ENCODE data around the gene SPATA31C1.
"Not testable (repeated sequence)": the region's sequence is repeated elsewhere in the genome, so short reads cannot be mapped to it uniquely, and the experiment has no call there.

SPATA31C1 gene

DNA sequence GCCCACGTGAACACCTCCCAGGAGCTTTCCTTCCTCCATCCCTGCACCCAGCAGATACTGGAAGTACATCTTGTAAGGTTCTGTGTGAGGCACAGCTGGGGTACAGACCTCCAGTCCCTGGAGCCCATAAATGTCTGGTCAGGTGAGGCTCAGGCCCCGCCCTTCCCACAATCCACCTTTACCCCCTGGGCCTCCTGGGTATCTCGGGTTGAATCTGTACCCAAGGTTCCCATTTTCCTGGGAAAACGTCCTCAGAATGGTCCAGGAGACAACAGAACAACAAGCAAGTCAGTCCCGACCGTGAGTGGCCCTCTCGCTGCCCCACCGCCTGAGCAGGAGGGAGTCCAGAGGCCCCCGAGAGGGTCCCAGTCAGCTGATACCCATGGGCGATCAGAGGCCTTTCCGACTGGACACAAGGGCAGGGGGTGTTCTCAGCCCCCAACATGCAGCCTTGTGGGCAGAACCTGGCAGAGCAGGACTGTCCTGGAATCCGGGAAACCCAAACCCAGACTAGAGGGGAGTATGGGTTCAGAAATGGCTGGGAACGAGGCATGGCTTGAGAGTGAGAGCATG is 30.7 kb upstream of the SPATA31C1 start:
- DNase-seq (ENCODE audit: low read depth in 2 of 2) = no peak

DNA sequence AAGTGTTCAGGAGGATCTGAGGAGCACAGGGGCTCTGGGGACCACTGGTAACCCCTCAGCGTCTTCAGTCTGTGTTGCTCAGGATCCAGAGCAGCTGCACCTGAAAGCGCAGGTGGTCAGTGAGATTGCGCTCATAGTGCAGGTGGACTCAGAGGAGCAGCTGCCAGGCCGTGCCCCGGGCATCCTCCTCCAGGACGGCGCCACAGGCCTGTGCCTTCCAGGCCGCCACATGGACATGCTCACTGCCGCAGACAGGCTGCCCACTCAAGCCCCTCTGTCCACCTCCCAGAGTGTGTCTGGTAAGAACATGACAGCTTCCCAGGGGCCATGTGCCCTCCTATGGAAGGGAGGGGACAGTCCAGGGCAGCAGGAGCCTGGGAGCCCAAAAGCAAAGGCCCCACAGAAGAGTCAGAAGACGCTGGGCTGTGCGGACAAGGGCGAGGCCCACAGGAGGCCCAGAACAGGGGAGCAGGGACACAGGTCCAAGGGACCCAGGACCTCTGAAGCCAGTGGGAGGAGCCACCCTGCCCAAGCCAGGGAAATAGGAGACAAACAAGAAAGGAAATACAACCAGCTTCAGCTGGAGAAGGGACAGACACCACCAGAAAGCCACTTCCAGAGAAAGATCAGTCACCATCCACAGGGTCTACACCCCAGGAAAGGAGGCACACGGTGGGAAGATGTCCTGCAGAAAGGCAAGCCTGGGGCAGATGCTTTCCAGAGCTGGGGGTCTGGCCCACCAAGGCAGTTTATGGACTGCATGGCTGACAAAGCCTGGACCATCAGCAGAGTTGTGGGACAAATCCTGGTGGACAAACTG is 29.9 kb upstream of the SPATA31C1 start:
- no peak for DNase-seq (ENCODE audit: low read depth in 2 of 2)

DNA sequence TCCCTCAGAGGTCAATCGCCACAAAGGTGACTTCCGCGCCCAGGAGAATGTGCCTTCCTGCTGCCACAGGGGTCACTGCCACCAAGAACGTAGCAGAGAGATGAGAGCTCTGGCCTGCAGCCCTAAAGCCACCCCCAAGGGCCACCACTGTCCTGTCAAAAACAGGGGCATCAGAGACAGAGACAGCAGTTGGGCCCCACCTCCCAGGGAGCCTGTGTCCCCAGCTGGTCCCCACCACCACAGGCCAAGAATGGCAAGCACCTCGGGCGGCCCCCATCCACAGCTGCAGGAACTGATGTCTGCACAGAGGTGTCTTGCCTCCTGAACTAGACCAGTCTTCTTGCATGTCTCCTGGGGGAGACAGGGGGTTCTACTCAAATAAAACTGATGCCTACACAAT is 29.3 kb upstream of the SPATA31C1 start:
- no peak for DNase-seq (ENCODE audit: low read depth in 2 of 2)

DNA sequence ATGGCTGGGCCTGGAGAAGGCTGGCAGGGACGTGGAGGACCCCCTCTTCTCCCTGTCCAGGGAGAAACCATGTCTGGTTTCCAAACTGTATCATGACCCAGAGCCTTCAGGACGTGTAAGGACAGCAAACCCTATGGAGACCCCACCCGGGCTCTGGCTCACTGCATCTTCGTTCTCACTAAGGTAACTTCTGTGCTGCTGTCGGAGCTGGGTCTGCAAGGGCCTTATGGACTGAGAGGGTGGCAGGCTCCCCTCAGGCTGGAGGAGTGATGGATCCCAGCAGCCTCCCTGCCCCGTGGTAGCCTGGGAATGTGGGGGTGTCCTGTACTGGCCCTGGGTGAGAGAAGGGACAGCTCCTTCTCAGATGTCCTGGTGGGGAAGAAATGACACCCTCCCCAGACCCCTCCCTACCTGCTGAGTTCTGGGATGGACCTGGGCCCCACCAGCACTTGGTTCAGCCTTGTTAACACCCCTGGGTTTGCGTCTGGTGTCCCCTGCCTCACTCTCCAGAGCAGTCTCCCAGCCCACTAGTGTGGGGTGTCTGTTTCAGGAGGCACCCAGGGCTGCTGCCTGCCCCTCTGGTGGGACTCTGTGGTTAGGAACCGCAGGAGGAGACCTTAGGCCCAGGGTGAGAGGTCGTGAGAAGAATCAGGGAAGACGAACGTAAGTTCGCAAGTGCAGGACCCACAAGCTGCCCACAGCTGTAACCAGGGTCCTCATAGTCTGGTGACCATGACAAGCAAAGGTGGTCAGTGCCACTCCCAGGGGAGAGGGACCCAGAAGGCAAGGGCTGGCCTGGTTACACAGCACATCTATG is 28.5 kb upstream of the SPATA31C1 start:
- no peak for DNase-seq (ENCODE audit: low read depth in 2 of 2)

DNA sequence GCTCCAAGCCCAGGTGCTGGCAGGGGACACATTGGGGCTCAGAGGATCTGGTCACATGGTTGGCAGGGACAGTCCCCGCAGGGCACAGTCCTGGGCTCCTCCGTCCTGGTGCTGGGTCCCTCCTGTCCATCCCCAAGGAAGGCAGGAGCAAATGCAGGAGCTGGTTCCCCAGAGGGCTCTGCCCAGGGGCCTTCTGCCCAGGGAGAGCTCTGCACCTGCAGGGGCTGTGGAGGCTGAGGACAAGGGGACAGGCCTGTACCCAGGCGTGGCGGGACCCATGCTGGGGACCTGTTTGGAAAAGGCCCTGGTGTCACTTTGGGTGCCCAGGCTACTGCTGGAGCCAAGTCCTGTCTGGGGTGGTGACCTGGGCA is 27.9 kb upstream of the SPATA31C1 start:
- no peak for DNase-seq (ENCODE audit: low read depth in 2 of 2)

DNA sequence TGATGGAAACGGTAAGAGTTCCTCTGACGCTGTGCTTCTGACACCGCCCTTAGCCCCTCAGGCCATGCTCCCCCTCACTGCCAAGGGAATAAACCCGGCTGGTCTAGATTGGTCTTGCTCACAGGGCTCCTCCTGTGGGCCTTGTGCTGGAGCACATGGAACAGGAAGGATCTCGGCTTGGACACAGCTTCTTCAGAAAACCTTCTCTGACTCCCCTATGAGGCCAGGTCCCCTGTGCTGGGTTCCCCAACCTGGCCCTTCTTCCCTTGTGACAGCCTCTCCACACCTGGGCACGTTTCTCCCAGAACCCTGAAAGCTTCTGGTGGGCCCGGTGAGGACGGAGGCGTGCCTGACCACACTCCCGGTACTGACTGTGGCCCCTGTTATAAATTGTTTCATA is 26.9 kb upstream of the SPATA31C1 start:
- no peak for DNase-seq (ENCODE audit: low read depth in 2 of 2)

DNA sequence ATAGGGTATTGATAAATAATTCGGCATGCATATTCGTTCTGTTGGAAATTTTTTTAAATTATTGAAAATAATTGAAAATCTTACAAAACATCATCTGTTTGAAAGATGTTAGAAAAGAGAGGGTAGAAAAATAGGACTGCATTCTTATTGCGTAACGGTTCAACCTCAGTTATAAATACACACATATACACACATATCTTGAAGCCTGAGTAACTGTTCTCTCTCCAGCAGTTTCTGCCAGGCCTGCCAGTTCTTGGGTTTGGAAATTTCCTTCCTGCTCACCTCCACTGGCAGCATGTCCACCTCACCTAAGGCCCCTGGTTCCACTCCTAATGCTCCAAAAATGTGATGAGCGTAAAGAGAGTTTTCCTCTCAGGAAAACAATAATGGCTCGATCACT is 26.0 kb upstream of the SPATA31C1 start:
- DNase-seq (ENCODE audit: low read depth in 2 of 2) = no peak

DNA sequence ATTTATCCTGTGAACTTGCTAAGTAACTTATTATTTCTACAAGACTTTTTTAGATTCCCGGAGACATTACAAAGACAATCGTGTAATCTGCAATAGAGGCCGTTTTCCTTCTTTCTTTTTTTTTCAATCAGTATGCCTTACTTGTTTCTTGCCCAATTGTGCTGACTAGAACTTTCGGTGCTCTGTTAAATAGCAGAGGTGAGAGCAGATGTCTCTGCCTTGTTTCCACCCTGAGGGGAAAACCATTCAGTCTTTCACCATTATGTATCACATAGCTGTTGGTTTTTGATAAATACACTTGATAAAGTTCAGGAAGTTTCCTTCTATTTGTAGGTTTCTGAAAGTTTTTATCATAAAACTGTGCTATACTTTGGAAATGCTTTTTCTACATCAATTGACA is 24.8 kb upstream of the SPATA31C1 start:
- DNase-seq (ENCODE audit: low read depth in 2 of 2) = no peak

DNA sequence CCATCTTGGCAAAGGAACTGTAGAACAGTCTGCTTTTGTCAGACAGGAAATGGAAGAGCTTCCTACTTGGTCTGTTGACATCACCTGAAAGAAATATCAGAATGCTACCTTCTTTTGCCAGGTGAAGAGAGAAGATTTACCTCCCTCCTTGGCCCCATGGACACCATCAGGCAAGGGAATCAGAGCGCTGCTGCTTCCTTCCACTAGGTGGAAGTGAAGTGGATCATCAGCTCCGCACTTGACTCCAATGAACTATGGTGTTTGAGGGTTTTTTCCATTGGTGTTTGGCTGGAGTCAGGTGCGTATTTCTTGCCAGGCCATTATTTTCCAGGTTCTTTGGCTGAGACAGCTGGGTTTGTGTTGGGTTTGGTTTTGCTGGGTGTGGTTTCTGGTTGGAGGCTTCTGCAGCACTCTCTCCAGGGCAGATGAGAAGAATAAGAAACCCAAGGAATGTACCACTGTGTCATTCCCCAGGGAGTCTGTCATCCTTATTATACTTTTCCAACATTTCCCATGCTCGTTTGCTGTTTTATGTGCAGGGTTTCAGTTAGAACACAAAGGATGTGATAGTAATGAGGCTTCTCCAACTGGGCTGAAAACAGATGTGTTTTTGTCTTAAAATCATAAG is 22.6 kb upstream of the SPATA31C1 start:
- DNase-seq (ENCODE audit: low read depth in 2 of 2) = no peak

DNA sequence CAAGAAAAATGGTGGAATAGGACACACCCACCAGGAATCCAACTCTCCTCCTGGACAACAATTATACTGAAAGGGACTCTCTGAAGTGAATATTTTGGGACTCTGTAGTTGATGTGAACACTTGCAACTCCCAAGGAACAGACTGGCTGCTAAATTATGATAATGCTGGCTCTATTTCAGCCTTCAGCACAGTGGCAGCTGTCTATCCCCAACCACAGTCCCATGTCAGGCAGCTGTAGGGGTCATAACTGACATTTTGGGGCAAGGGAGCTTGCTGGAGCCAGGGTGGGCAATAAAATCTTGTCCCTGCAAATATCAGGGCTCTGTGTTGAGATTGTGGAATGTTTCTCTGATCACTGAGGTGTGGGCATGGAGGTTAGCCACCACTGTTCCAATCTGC is 20.9 kb upstream of the SPATA31C1 start:
- DNase-seq (ENCODE audit: low read depth in 2 of 2) = no peak

DNA sequence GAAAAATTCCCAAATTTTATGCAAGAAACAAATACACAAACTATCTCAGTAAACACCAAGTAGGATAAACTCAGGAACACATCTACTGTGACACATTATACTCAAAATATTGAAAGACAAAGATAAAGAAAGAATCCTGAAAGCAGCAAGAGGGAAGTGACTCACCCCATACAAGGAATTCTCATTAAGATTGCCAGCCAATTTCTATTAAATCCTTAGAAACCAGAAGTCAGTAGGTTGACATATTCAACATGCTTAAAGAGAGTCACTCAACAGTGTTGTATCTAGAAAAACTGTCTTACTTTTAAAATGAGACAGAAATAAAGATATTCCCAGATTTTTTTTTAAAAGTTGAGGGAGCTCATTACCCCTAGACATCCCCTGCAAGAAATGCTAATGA is 19.6 kb upstream of the SPATA31C1 start:
- DNase-seq (ENCODE audit: low read depth in 2 of 2) = no peak

DNA sequence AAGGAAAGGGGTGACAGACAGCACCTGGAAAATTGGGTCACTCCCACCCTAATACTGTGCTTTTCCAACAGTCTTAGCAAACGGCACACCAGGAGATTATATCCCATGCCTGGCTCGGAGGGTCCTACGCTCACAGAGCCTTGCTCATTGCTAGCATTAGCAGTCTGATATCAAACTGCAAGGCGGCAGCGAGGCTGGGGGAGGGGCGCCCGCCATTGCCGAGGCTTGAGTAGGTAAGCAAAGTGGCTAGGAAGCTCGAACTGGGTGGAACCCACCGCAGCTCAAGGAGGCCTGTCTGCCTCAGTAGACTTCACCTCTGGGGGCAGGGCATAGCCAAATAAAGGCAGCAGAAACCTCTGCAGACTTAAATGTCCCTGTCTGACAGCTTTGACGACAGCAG is 15.4 kb upstream of the SPATA31C1 start:
- DNase-seq (ENCODE audit: low read depth in 2 of 2) = not testable (repeated sequence)

DNA sequence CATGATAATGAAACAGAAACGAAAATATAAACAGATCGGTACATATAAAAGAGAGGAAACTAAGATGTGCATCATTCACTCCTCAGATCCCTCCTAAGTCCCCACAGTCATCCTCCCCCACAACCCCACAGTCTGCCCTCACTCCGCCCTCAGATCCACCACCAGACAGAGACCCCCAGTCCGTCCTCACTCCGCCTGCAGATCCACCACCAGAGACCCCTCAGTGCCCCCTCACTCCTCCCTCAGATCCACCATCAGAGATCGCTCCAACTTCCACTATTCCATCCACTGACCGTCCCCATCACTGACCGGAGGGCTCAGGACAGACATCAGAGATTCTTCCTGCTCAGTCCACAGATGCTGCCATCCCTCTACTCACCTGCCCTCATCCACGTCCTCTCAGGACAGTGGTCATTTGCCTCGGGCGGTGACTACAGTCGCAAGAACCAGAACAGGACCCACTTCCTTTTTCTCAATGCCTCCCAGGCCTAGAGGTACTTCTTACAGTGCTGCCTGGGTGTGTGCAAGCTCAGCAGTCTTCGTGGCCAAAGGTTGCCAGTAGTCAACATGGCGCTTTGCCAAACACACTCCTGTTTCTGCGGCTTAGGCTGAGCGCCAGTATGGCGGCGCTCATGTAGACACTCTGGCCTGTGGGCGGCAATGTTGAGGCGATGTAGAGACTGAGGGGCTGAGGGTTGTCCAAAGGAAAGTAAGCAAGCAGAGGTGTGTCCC is 8.3 kb upstream of the SPATA31C1 start:
- no peak for DNase-seq (ENCODE audit: low read depth in 2 of 2)

DNA sequence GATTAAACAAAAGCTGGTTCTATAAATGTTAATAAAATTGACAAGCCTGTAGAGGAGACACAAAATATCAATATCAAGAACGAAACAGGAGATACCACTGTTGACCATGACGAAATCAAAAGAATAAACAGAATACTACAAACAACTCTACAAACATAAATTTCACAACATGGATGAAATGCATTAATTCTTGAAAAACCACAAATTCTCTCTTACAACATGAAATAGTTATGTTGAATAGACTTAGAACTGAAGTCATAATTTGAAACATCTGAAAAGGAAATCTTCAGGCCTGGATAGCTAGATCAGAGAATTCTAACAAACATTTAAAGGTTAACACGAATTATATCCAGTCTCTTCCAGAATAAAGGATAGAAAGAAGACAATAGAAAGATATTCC is 6.9 kb upstream of the SPATA31C1 start:
- DNase-seq (ENCODE audit: low read depth in 2 of 2) = no peak

DNA sequence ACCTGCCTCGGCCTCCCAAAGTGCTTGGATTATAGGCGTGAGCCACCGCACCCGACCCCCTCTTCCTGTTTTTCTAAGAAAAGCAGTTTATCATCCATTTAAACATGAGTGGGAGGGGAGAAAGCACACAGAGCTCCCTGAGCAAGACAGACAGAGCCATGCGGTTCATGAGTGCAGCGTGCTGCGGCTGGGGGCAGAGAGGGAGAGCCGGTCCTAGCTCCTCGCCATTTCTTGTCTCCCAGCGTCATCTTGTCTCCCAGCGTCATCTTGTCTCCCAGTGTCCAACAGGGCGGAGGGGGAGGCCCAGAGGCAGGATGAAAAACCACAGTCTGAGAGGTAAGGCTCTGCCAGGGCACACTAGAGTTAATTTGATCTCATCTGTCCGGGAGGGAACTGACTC is 1.3 kb downstream of the SPATA31C1 start:
- DNase-seq (ENCODE audit: low read depth in 2 of 2) = not testable (repeated sequence)

DNA sequence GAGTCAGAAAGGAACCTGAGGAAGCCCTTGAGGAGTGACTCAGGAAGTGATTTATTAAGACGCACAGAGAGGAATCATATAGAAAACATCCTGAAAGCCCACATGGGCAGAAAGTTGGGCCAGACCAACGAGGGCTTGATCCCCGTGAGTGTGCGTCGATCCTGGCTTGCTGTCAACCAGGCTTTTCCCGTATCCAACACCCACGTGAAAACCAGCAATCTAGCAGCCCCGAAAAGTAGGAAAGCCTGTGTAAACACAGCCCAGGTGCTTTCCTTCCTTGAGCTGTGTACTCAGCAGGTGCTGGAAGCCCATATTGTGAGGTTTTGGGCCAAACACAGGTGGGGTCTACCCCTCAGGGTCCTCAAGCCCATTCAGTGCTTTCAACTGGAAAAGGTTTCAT is 3.8 kb downstream of the SPATA31C1 start:
- DNase-seq (ENCODE audit: low read depth in 2 of 2) = not testable (repeated sequence)

DNA sequence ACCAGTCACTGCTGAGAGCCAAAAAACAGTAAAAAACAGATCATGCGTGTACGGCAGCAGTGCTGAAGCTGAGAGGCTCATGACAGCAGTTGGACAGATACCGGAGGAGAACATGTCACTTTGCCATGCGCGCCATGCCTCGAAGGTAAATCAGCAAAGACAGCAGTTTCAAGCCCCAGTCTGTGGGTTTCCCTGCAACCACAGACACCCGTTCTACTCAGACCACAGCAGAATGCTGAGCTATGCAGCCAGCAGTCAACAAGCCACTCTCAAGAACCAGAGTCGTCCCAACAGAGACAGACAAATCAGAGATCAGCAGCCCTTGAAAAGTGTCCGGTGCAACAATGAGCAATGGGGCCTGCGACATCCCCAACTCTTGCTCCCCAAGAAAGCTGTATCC is 5.2 kb downstream of the SPATA31C1 start:
- not testable (repeated sequence) for DNase-seq (ENCODE audit: low read depth in 2 of 2)

DNA sequence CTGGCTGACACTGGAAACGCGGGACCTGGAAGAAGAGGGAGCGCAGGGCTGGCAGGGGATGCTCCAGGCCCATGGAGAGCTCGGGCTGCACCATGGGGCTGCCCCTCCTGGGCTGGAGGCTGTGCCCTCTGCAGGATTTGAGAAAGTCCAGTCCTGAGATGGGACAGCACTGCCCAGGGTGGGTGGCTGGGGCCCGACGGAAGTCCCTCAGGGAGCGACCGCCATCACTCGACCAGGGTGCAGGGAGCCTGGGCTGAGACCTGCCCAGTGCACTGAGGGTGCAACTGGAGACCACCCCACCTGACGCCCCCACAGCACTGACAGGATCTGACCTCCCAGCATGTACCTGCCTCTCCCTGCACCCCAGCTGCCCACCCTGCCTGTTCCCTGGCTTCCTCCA is 7.1 kb downstream of the SPATA31C1 start:
- not testable (repeated sequence) for DNase-seq (ENCODE audit: low read depth in 2 of 2)

DNA sequence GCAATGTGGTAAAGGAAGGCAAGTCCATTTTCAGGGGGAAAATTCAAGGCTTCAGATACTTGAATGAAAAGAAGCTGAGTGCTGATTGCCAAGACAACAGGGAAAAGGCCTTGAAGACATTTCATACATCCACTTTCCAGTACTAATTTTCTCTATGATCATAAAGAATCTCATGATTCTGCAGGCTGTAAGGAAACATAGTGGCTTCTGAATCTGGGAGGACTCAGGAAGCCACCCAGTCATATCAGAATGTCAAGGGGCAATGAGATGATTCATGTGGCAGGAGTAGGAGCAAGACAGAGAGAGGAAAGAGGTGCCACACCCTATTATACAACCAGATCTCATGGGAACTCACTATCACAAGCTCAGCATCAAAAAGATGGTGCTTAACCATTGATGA is 11.4 kb downstream of the SPATA31C1 start:
- DNase-seq (ENCODE audit: low read depth in 2 of 2) = not testable (repeated sequence)

DNA sequence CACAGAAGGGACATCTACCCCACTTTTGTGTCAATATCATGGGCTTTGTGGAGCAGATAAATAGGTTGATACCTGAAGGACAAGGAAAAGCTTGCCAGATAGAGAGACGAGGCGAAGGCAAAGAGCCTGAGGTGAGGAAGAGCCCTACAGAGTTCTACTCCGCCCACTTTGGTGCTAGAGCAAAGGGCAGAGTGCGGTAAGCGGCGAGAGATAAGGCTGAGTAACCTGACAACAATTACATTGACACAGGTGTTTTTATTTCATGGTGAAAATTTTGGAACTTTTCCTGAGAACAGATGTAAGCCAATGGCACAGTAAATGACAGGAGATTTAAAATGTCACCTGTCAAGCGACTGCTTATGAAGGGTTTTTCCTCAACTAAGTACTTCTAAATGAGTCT is 16.7 kb downstream of the SPATA31C1 start:
- DNase-seq (ENCODE audit: low read depth in 2 of 2) = not testable (repeated sequence)

DNA sequence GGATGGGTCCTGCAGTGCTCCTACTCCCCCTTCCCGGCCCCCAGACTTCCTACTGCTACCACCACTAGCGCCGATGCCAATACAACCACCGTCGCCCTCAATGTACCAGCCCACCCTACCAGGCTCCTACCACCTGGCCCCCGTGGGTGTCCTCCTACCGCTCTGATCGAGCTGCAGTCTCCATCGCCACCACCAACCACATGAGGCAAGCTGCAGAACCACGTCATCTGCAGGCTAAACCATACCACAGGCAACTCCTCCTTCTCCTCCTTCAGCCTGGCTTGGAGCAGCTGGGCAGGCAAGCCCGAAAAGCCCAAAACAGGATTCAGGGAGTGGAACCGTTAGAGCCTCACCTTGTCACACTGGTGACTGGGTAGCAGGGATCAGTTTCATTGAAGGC is 19.6 kb downstream of the SPATA31C1 start:
- DNase-seq (ENCODE audit: low read depth in 2 of 2) = not testable (repeated sequence)

DNA sequence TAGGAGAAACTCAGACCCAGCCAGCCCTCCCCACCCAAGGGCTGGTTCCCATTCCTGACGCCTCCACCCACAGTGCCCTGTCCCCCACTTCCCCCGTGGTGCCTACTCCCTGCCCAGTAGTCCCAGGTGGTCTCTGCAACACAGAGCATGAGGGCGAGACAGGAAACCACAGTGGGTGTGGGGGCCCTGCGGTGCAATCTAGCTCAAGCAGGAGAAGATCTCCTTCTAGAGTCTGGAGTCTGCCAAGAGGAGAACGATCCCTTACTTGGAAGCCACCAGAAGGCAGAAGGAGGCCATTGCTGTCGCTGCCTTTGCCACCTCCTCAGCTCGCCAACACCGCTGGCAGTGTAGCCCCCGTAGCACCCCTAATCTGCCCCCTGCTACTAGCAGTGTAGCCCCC is 20.2 kb downstream of the SPATA31C1 start:
- not testable (repeated sequence) for DNase-seq (ENCODE audit: low read depth in 2 of 2)
